IMR-90 (cell line): ENCODE results near the gene MYL10. TPM values are rescaled to one million over a fixed set of nuclear protein-coding genes. Genes with fewer than 3 reads are reported as not detected.

Source experiments
- ATAC-seq: fragments of 200-7000 bp; cut with Tn5 transposase; 2 replicates; pipeline ENCODE4 v1.9.1; 2020; ENCODE audit warnings: low read depth, mild to moderate bottlenecking, moderate library complexity
- BruUV-seq: library from RNA; stranded (reverse); fragments of 400-500 nt; replicated peaks from 2 replicates; lab custom pipeline; 2021; lab: Mats Ljungman, UMichigan
- CTCF ChIA-PET: fragments of 300-600 bp; formaldehyde crosslinking; extraction: SDS; loops from one replicate; lab custom pipeline; 2021; ENCODE audit warnings: antibody characterized with exemption; lab: Yijun Ruan, JAX
- POLR2A ChIA-PET: fragments of 300-600 bp; sonication (Branson Sonifier 250); formaldehyde crosslinking; loops from one replicate; lab custom pipeline; 2022; ENCODE audit warnings: antibody characterized with exemption; ENCODE audit not compliant: unreplicated experiment; lab: Charles Lee
- DNase-seq: peaks from one replicate; pipeline ENCODE4 v3.0.0; 2013
- H2AFZ ChIP-seq: replicated peaks from 2 replicates; pipeline ENCODE3; 2013; ENCODE audit warnings: low read length, mild to moderate bottlenecking; ENCODE audit not compliant: poor library complexity
- H2AK5ac ChIP-seq: 2 replicates; pipeline ENCODE4 v1.6.1; 2013; ENCODE audit warnings: low read depth, low read length, inconsistent platforms
- H2AK9ac ChIP-seq: replicated peaks from 2 replicates; pipeline ENCODE3; 2013; ENCODE audit warnings: mild to moderate bottlenecking, low read depth, low read length, moderate library complexity; ENCODE audit not compliant: poor library complexity
- H2BK120ac ChIP-seq: 2 replicates; pipeline ENCODE4 v1.6.1; 2013; ENCODE audit warnings: low read depth, low read length, inconsistent platforms
- H2BK15ac ChIP-seq: 3 replicates; pipeline ENCODE4 v1.6.1; 2013; ENCODE audit warnings: low read depth, low read length, inconsistent platforms
- H2BK20ac ChIP-seq: 2 replicates; pipeline ENCODE4 v1.6.1; 2013; ENCODE audit warnings: low read depth, mild to moderate bottlenecking, inconsistent platforms, low read length, moderate library complexity
- H2BK5ac ChIP-seq: 2 replicates; pipeline ENCODE4 v1.6.1; 2013; ENCODE audit warnings: mild to moderate bottlenecking, low read depth, low read length, inconsistent platforms; ENCODE audit not compliant: poor library complexity, severe bottlenecking
- H3K14ac ChIP-seq: replicated peaks from 2 replicates; pipeline ENCODE4 v1.6.1; 2013; ENCODE audit warnings: low read depth, low read length, inconsistent platforms
- H3K18ac ChIP-seq: 2 replicates; pipeline ENCODE4 v1.6.1; 2013; ENCODE audit warnings: low read depth, low read length, control low read depth
- H3K23ac ChIP-seq: 2 replicates; pipeline ENCODE4 v1.6.1; 2013; ENCODE audit warnings: low read depth, low read length, inconsistent platforms
- H3K27ac ChIP-seq: 2 replicates; pipeline ENCODE4 v1.5.1; 2013; ENCODE audit warnings: mild to moderate bottlenecking, control low read depth, low read length; ENCODE audit not compliant: insufficient read depth
- H3K27me3 ChIP-seq: 2 replicates; pipeline ENCODE4 v1.6.1; 2013; ENCODE audit warnings: low read length; ENCODE audit not compliant: control insufficient read depth, insufficient read depth
- H3K36me3 ChIP-seq: 2 replicates; pipeline ENCODE4 v1.6.1; 2013; ENCODE audit warnings: low read length, mixed read lengths; ENCODE audit not compliant: control insufficient read depth, insufficient read depth
- H3K4ac ChIP-seq: 2 replicates; pipeline ENCODE4 v1.6.1; 2013; ENCODE audit warnings: low read depth, low read length, inconsistent platforms
- H3K4me1 ChIP-seq: 2 replicates; pipeline ENCODE4 v1.6.1; 2013; ENCODE audit warnings: low read length, mixed read lengths; ENCODE audit not compliant: control insufficient read depth, insufficient read depth
- H3K4me2 ChIP-seq: 2 replicates; pipeline ENCODE4 v1.6.1; 2013; ENCODE audit warnings: low read depth, mild to moderate bottlenecking, control low read depth, low read length, moderate library complexity
- H3K4me3 ChIP-seq: 2 replicates; pipeline ENCODE4 v1.5.1; 2013; ENCODE audit warnings: low read depth, mild to moderate bottlenecking, control low read depth, low read length, moderate library complexity; ENCODE audit not compliant: insufficient read depth
- H3K56ac ChIP-seq: 2 replicates; pipeline ENCODE4 v1.6.1; 2013; ENCODE audit warnings: low read length, inconsistent platforms; ENCODE audit not compliant: insufficient read depth; ENCODE audit errors: extremely low read depth
- H3K79me1 ChIP-seq, 2 experiments: 2 replicates each; pipeline ENCODE4 v1.6.1; 2013; ENCODE audit warnings: low read length in 2 of 2, inconsistent platforms in 1 of 2, low read depth in 1 of 2
- H3K9ac ChIP-seq: 2 replicates; pipeline ENCODE4 v1.6.1; 2013; ENCODE audit warnings: low read depth, low read length, control low read depth
- H3K9me1 ChIP-seq: 2 replicates; pipeline ENCODE4 v1.6.1; 2013; ENCODE audit warnings: low read length, inconsistent platforms; ENCODE audit not compliant: insufficient read depth
- H3K9me3 ChIP-seq: 2 replicates; pipeline ENCODE4 v1.6.1; 2013; ENCODE audit warnings: low read length; ENCODE audit not compliant: control insufficient read depth, insufficient read depth
- H4K20me1 ChIP-seq: 2 replicates; pipeline ENCODE4 v1.6.1; 2013; ENCODE audit warnings: low read length, inconsistent platforms; ENCODE audit not compliant: insufficient read depth
- H4K5ac ChIP-seq: 2 replicates; pipeline ENCODE4 v1.6.1; 2013; ENCODE audit warnings: mild to moderate bottlenecking, low read depth, low read length, control low read depth
- H4K8ac ChIP-seq, 2 experiments: 2 replicates each; pipeline ENCODE4 v1.6.1; 2013; ENCODE audit warnings: low read depth in 2 of 2, low read length in 2 of 2, control low read depth in 1 of 2, inconsistent platforms in 1 of 2
- H4K91ac ChIP-seq: 2 replicates; pipeline ENCODE4 v1.6.1; 2013; ENCODE audit warnings: low read depth, low read length, inconsistent platforms; ENCODE audit not compliant: insufficient read depth
- BHLHE40 ChIP-seq: fragments of 150-350 bp; IDR thresholded peaks from 2 replicates; pipeline ENCODE4 v1.6.1; 2016; ENCODE audit warnings: mild to moderate bottlenecking, low read depth, low read length
- CHD1 ChIP-seq: IDR thresholded peaks from 2 replicates; pipeline ENCODE4 v1.6.1; 2012; ENCODE audit warnings: low read depth, low read length, improper control_type of control experiment
- FOS ChIP-seq: fragments of 150-350 bp; IDR thresholded peaks from 2 replicates; pipeline ENCODE4 v1.6.1; 2016; ENCODE audit warnings: low read depth, low read length
- MAFK ChIP-seq: IDR thresholded peaks from 2 replicates; pipeline ENCODE4 v1.6.1; 2012; ENCODE audit warnings: low read depth, low read length, improper control_type of control experiment
- MAZ ChIP-seq: IDR thresholded peaks from 2 replicates; pipeline ENCODE4 v1.6.1; 2012; ENCODE audit warnings: low read depth, mild to moderate bottlenecking, low read length, improper control_type of control experiment, moderate library complexity, borderline replicate concordance
- MXI1 ChIP-seq: IDR thresholded peaks from 2 replicates; pipeline ENCODE4 v1.6.1; 2012; ENCODE audit warnings: low read depth, mild to moderate bottlenecking, low read length, moderate library complexity, borderline replicate concordance
- NFE2L2 ChIP-seq: fragments of 150-350 bp; IDR thresholded peaks from 2 replicates; pipeline ENCODE4 v1.6.1; 2016; ENCODE audit warnings: low read depth, mild to moderate bottlenecking, low read length
- SMC3 ChIP-seq: fragments of 150-350 bp; IDR thresholded peaks from 2 replicates; pipeline ENCODE4 v1.6.1; 2016; ENCODE audit warnings: low read depth, mild to moderate bottlenecking, antibody characterized with exemption, low read length, moderate library complexity
- WGBS, 2 experiments: methylation state at CpG; one replicate each; pipeline versions ENCODE4 v1.1.5 to v1.1.7; 2013; ENCODE audit warnings: missing lambda C conversion rate in 2 of 2; ENCODE audit not compliant: insufficient read length in 1 of 2; ENCODE audit errors: extremely low coverage in 2 of 2; 5-methylcytosine and 5-hydroxymethylcytosine counted together
- dilution Hi-C: fragments of 300-500 bp; cut with HindIII; formaldehyde crosslinking; loops from one replicate; pipeline ENCODE4 v1.14.3; 2018; ENCODE audit warnings: low sequenced_read_pairs; ENCODE audit not compliant: unreplicated experiment
- in situ Hi-C: fragments of 300-500 bp; cut with MboI; formaldehyde crosslinking; loops from 3 replicates; pipeline ENCODE4 v1.14.3; 2019; ENCODE audit warnings: low sequenced_read_pairs, inconsistent platforms, mixed read lengths
- intact Hi-C: fragments of 100-400 bp; cut with micrococcal nuclease; formaldehyde crosslinking; loops from 2 replicates; pipeline ENCODE4 v1.10.0; 2022
- polyA plus RNA-seq, 3 experiments: library from polyadenylated mRNA; depleted of rRNA; stranded (reverse); fragments of >200 nt; gene quantifications; 2 replicates each; pipeline ENCODE4 v1.2.3, GENCODE V29; 2012; ENCODE audit warnings: low replicate concordance in 1 of 3
- total RNA-seq: library from RNA; depleted of rRNA; stranded (reverse); fragments of >200 nt; gene quantifications from 2 replicates; pipeline ENCODE4 v1.2.3, GENCODE V29; 2012
- TF ChIP-seq, protein P1 (sequence below): fragments of 150-350 bp; IDR thresholded peaks from 2 replicates; pipeline ENCODE4 v1.6.1; 2016; ENCODE audit warnings: low read depth, mild to moderate bottlenecking, low read length, moderate library complexity, borderline replicate concordance
- TF ChIP-seq, protein P2 (sequence below): conservative IDR thresholded peaks from 2 replicates; pipeline ENCODE4 v1.5.1; 2012; ENCODE audit warnings: mild to moderate bottlenecking, low read depth, low read length, improper control_type of control experiment
- TF ChIP-seq, protein P3 (sequence below): fragments of 150-350 bp; IDR thresholded peaks from 2 replicates; pipeline ENCODE4 v1.6.1; 2017; ENCODE audit warnings: mild to moderate bottlenecking, antibody characterized with exemption, low read length, low read depth

Gene MYL10
- total and polyA plus RNA-seq, 2 of the 4 experiments (the other 2 are of a cell fraction) = not detected

DNA sequence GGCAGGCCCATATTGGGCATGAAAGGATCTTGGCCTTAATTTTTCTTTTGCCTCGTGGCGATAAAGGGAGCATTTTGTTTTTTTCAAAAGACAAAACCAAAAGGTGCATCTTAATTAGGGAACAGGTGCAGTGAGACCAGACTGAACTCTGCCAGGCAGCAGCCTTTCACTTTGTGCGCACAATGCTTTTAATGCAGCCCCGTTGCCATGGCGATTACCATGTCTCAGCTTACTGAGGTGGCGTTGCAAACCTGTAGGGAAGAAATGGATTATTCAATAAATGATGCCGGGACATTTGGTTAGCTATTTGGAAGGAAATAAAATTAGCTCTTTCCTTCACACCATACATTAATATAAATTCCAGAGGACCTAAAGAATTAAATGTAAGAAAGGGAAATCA is 61.9 kb downstream of the MYL10 start:
- Histone ChIP-seq H2BK20ac (no peak overlapping the region), H3K23ac (no peak overlapping the region), H4K20me1 (no peaks in the 10 kb centered on the region), H2BK15ac (no peak overlapping the region), H3K4me2 (no peak overlapping the region), H2BK5ac (no peak overlapping the region), H3K9me3 (peaks cover 3% of the 10 kb centered on the region; the same call in 1 of the 2 replicates), H4K8ac (no peak overlapping the region), H3K36me3 (no peaks in the 10 kb centered on the region), H3K27me3 (peaks cover 38% of the 10 kb centered on the region), H3K4me3 (no peak overlapping the region), H4K91ac (no peak overlapping the region), H2BK120ac (no peak overlapping the region), H3K14ac (no peak overlapping the region), H3K56ac (no peak overlapping the region), H3K9ac (no peak overlapping the region), H2AK5ac (no peak overlapping the region), H3K79me1 (no peaks in the 10 kb centered on the region), H3K4me1 (no peaks in the 10 kb centered on the region), H3K9me1 (no peaks in the 10 kb centered on the region), H3K18ac (no peak overlapping the region), H4K5ac (no peak overlapping the region), H2AFZ (peak overlapping the region; percentile 29), H2AK9ac (no peak overlapping the region), H3K4ac (no peak overlapping the region), H3K27ac (no peak overlapping the region)
- POLR2A ChIA-PET = no interaction called here
- TF ChIP-seq, protein P1, sequence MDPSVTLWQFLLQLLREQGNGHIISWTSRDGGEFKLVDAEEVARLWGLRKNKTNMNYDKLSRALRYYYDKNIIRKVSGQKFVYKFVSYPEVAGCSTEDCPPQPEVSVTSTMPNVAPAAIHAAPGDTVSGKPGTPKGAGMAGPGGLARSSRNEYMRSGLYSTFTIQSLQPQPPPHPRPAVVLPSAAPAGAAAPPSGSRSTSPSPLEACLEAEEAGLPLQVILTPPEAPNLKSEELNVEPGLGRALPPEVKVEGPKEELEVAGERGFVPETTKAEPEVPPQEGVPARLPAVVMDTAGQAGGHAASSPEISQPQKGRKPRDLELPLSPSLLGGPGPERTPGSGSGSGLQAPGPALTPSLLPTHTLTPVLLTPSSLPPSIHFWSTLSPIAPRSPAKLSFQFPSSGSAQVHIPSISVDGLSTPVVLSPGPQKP = no peak
- TF ChIP-seq MAZ (no peak), SMC3 (no peak), FOS (no peak), BHLHE40 (no peak), MXI1 (no peak), CHD1 (no peak), MAFK (no peak), NFE2L2 (no peak)
- TF ChIP-seq, protein P2, sequence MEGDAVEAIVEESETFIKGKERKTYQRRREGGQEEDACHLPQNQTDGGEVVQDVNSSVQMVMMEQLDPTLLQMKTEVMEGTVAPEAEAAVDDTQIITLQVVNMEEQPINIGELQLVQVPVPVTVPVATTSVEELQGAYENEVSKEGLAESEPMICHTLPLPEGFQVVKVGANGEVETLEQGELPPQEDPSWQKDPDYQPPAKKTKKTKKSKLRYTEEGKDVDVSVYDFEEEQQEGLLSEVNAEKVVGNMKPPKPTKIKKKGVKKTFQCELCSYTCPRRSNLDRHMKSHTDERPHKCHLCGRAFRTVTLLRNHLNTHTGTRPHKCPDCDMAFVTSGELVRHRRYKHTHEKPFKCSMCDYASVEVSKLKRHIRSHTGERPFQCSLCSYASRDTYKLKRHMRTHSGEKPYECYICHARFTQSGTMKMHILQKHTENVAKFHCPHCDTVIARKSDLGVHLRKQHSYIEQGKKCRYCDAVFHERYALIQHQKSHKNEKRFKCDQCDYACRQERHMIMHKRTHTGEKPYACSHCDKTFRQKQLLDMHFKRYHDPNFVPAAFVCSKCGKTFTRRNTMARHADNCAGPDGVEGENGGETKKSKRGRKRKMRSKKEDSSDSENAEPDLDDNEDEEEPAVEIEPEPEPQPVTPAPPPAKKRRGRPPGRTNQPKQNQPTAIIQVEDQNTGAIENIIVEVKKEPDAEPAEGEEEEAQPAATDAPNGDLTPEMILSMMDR = no peak
- TF ChIP-seq, protein P3, sequence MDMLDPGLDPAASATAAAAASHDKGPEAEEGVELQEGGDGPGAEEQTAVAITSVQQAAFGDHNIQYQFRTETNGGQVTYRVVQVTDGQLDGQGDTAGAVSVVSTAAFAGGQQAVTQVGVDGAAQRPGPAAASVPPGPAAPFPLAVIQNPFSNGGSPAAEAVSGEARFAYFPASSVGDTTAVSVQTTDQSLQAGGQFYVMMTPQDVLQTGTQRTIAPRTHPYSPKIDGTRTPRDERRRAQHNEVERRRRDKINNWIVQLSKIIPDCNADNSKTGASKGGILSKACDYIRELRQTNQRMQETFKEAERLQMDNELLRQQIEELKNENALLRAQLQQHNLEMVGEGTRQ = no peak
- CTCF ChIA-PET = no interaction called here
- ATAC-seq (no peak), DNase-seq (no peak)
- intact Hi-C loops = no loop called here
- no TSS peak for BruUV-seq
- 100% methylated on average over 2 of the region's 7 CpGs; no CpG with 5 or more reads in 1 of the 2 experiments for WGBS, 2 experiments
- dilution Hi-C loops = no loop called here
- in situ Hi-C loops = no loop called here
